Measurements from ENCODE around the gene LRMDA. TPM values are rescaled to one million over a fixed set of nuclear protein-coding genes. Genes with fewer than 3 reads are reported as not detected.

Gene LRMDA
- total and polyA plus RNA-seq, 2 donors (not counting 1 experiment from before 2014, with no cell fraction given), result 0.12 TPM; not detected in 1

DNA sequence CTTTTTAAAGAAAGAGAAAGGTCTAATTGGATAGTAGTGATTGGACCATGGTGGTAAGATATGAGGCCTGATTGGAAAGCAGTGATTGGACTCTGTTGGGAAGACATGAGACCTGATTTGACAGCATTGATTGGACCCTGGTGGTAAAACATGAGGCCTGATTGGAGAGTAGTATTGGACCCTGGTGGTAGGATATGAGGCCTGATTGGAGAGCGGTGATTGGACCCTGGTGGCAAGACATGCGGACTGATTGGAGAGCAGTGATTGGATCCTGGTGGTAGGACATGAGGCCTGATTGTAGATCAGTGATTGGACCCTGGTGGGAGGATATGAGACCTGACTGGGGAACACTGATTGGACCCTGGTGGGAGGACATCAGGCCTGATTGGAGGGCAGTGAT is 444.3 kb downstream of the LRMDA start:
- no peak overlapping the region for H3K4me2 ChIP-seq (replicated peaks; ENCODE audit: low read depth, low read length, poor library complexity, severe bottlenecking)
- Mint-ChIP-seq H3K4me3 (no peak overlapping the region), H3K27ac (no peak overlapping the region), H3K27me3 (no peaks in the 10 kb centered on the region), H3K4me1 (no peaks in the 10 kb centered on the region), H3K9me3 (ENCODE audit: insufficient read depth) (peaks cover 3% of the 10 kb centered on the region)
- DNase-seq (no peak), ATAC-seq (ENCODE audit: low read depth) (no peak)
- no peaks in the 10 kb centered on the region for H3K4me1 ChIP-seq (ENCODE audit: control insufficient read depth in 2 of 2, insufficient read depth in 2 of 2, low read length in 2 of 2)
- no peaks in the 10 kb centered on the region for H3K79me2 ChIP-seq (ENCODE audit: control insufficient read depth, insufficient read depth, low read length)
- no peaks in the 10 kb centered on the region for H3K9me3 ChIP-seq (ENCODE audit: control extremely low read depth in 1 of 3, control insufficient read depth in 2 of 3, insufficient read depth in 1 of 3, low read length in 2 of 3)
- H3K27me3 ChIP-seq (replicated peaks in 1 of 4; ENCODE audit: control extremely low read depth in 1 of 4, control insufficient read depth in 3 of 4, insufficient read depth in 4 of 4, low read length in 3 of 4), result no peaks in the 10 kb centered on the region
- no peak overlapping the region for H3K27ac ChIP-seq (ENCODE audit: low read length in 2 of 2)
- intact Hi-C loops (cut with micrococcal nuclease), result no loop called here
- POLR2A ChIA-PET, result no interaction called here
- WGBS (ENCODE audit: insufficient coverage), result 100% methylated on average over 2 of the region's 2 CpGs
- no peak overlapping the region for H2AFZ ChIP-seq (ENCODE audit: insufficient read depth, low read depth, low read length, poor library complexity, severe bottlenecking)
- CTCF ChIA-PET, result no interaction called here
- H3K36me3 ChIP-seq (replicated peaks in 1 of 2; ENCODE audit: control extremely low read depth in 1 of 2, control insufficient read depth in 1 of 2, extremely low read depth in 1 of 2, insufficient read depth in 2 of 2, low read length in 1 of 2), result no peaks in the 10 kb centered on the region
- no peak overlapping the region for H3K4me3 ChIP-seq (ENCODE audit: control extremely low read depth in 1 of 5, extremely low read depth in 1 of 5, insufficient read depth in 1 of 5, low read depth in 2 of 5, low read length in 4 of 5)
- H3K9ac ChIP-seq (ENCODE audit: low read length), result no peak overlapping the region
- TF ChIP-seq, protein P1, sequence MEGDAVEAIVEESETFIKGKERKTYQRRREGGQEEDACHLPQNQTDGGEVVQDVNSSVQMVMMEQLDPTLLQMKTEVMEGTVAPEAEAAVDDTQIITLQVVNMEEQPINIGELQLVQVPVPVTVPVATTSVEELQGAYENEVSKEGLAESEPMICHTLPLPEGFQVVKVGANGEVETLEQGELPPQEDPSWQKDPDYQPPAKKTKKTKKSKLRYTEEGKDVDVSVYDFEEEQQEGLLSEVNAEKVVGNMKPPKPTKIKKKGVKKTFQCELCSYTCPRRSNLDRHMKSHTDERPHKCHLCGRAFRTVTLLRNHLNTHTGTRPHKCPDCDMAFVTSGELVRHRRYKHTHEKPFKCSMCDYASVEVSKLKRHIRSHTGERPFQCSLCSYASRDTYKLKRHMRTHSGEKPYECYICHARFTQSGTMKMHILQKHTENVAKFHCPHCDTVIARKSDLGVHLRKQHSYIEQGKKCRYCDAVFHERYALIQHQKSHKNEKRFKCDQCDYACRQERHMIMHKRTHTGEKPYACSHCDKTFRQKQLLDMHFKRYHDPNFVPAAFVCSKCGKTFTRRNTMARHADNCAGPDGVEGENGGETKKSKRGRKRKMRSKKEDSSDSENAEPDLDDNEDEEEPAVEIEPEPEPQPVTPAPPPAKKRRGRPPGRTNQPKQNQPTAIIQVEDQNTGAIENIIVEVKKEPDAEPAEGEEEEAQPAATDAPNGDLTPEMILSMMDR (IDR thresholded peaks at IDR 0.05), result no peak
- no peak for TF ChIP-seq EZH2 (IDR thresholded peaks at IDR 0.05; ENCODE audit: borderline replicate concordance, insufficient read depth, low read depth, low read length, poor library complexity, severe bottlenecking)
- no peaks in the 10 kb centered on the region for H4K20me1 ChIP-seq (ENCODE audit: control insufficient read depth, insufficient read depth, low read length, poor library complexity, severe bottlenecking)

DNA sequence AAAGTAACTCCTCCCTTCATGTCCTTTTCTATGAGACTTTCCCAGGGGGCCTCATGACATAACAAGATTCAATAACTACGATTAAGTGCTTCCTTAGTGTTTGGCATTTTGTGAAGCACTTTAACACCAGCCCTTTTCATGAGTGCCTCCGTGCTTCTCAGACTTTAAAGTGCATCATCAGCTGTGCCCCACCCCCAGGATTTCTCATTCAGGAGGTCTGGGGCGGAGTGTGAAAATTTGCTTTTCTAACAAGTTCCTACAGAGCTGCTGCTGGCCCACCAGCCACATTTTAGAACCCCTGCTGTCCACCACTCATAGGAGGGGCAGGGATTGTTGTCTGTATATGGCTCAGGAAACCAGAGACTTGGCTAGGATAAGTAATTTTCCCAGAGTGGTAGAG is 445.3 kb downstream of the LRMDA start:
- Histone ChIP-seq H4K20me1 (ENCODE audit: control insufficient read depth, insufficient read depth, low read length, poor library complexity, severe bottlenecking) (no peaks in the 10 kb centered on the region), H3K79me2 (ENCODE audit: control insufficient read depth, insufficient read depth, low read length) (no peaks in the 10 kb centered on the region), H2AFZ (ENCODE audit: insufficient read depth, low read depth, low read length, poor library complexity, severe bottlenecking) (no peak overlapping the region), H3K9me3 (ENCODE audit: control extremely low read depth in 1 of 3, control insufficient read depth in 2 of 3, insufficient read depth in 1 of 3, low read length in 2 of 3) (no peaks in the 10 kb centered on the region), H3K27ac (ENCODE audit: low read length in 2 of 2) (no peak overlapping the region), H3K9ac (ENCODE audit: low read length) (no peak overlapping the region), H3K36me3 (replicated peaks in 1 of 2; ENCODE audit: control extremely low read depth in 1 of 2, control insufficient read depth in 1 of 2, extremely low read depth in 1 of 2, insufficient read depth in 2 of 2, low read length in 1 of 2) (no peaks in the 10 kb centered on the region), H3K27me3 (replicated peaks in 1 of 4; ENCODE audit: control extremely low read depth in 1 of 4, control insufficient read depth in 3 of 4, insufficient read depth in 4 of 4, low read length in 3 of 4) (no peaks in the 10 kb centered on the region), H3K4me2 (replicated peaks; ENCODE audit: low read depth, low read length, poor library complexity, severe bottlenecking) (no peak overlapping the region), H3K4me3 (ENCODE audit: control extremely low read depth in 1 of 5, extremely low read depth in 1 of 5, insufficient read depth in 1 of 5, low read depth in 2 of 5, low read length in 4 of 5) (no peak overlapping the region), H3K4me1 (ENCODE audit: control insufficient read depth in 2 of 2, insufficient read depth in 2 of 2, low read length in 2 of 2) (no peaks in the 10 kb centered on the region)
- ATAC-seq (ENCODE audit: low read depth) (no peak), DNase-seq (no peak)
- intact Hi-C loops (cut with micrococcal nuclease), result no loop called here
- TF ChIP-seq, protein P1 (IDR thresholded peaks at IDR 0.05), result no peak
- TF ChIP-seq EZH2 (IDR thresholded peaks at IDR 0.05; ENCODE audit: borderline replicate concordance, insufficient read depth, low read depth, low read length, poor library complexity, severe bottlenecking), result no peak
- H3K27ac Mint-ChIP-seq, result no peak overlapping the region
- H3K4me1 Mint-ChIP-seq, result no peaks in the 10 kb centered on the region
- H3K9me3 Mint-ChIP-seq (ENCODE audit: insufficient read depth), result peaks cover 3% of the 10 kb centered on the region
- WGBS (ENCODE audit: insufficient coverage), result 83% methylated on average over 2 of the region's 3 CpGs
- ChIA-PET POLR2A (no interaction called here), CTCF (no interaction called here)
- H3K4me3 Mint-ChIP-seq, result no peak overlapping the region
- H3K27me3 Mint-ChIP-seq, result no peaks in the 10 kb centered on the region
